Activated CD4-positive, alpha-beta T cell treated with anti-CD3 and anti-CD28 coated beads for 1 hour (primary cell): Measurements from ENCODE around the gene F11R.
"Not testable (repeated sequence)": the region's sequence is repeated elsewhere in the genome, so short reads cannot be mapped to it uniquely, and the experiment has no call there.

Source experiments
- DNase-seq: peaks from one replicate; pipeline ENCODE4 v3.0.0-alpha.2; 2020

F11R gene

GRCh38 chr1:161039546-161039945, 18.6 kb upstream of the F11R start:
- DNase-seq, result no peak

GRCh38 chr1:161039154-161039545, 18.2 kb upstream of the F11R start:
- no peak for DNase-seq

DNA sequence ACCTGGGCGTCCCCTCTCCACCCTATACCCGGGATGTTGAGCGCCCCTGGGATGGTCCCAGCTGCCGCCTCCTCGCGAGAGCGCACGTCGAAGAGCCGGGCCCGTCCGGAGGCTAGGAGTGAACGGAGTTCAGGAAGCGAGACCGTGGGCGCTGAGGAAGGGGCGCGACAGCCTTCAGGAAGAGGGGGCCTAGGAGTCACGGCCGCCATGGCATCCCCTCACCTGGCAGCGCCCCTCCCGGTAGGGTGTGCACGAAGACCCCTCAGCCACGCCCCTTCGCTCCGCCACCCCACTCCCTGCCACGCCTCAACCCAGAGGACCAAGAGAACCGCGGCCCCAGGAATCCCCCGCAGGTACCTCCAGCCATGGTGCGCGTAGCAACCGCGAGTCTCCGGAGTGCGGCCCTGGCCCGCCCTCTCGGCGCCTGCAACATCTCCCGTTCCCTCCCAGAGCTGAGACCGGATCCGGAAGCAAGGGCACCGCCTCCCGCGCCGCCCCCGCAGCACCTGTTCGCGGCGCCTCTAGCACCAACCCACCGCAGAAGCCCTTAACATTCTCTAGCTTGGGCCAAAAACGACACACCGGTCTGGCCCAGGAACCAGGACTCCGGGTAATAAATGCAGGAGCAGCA, 17.7 kb upstream of the F11R start, which contains the start of gene TSTD1:
TSS of gene TSTD1 (minus strand) at position 442 of the 631 bp plus-strand sequence. CDS start at position 367, 75 bp downstream.
- peak; percentile 77 for DNase-seq

DNA sequence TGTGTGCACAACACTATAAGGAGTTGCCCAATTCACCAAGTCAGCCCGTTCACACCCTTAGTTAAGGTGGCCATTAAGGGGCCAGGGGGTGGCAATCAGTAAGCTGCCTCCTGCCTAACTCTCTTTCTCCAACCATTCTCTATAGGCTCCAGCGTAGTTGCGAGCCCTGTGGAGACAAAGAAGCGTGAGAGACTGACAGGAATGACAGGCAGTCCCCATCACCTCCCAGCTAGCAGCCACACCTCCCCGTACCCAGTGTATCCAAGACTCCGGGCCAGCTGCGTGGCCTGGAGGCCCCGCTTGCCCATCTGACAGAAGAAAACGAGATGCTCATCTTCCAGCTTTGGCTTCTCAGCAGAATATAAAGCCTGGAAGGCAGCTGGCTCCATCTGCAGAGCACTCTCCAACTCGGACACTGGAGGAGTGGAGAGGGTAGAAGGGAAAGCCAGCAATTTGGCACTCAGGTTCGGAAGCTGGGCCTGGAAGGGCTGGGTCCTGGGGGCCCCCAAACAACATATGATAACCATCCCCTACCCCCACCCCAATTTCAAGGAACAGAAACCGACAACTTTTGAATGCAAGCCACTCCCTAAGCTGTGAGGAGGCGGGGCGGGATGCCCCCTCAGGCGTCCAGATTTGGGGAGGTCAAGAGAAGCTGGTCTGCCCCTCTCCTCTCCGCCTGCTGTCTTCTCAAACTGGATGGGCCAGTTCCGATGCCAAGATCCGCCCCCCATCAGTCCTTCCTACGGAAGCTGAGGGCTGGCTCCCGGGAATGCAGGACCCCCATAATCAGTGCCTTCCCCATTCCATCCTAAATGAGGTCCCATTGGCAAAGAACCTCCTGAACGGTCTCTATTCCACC, 16.9 kb upstream of the F11R start:
- no peak for DNase-seq

- DNase-seq, result no peak
These were observed 12.8 kb upstream of the F11R start for GRCh38 chr1:161033751-161034150.

DNA sequence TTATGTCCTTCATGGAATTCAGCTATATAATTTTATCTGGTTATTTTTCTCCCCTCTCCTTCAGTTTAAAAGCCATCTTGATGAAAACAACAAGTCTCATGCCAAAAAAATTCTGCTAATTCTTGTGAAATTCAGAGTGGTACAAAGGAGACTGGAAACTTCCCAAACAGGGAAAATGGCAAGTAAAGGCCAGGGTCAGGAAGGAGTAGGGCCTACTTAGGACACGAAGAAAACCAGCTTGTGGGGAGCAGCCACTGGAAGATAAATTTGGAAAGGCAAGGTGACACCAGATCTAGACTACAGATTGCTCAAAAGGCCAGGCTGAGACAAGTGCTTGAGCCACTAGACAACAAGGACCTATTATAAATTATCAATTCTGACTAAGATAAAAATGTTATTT, 11.5 kb upstream of the F11R start:
- no peak for DNase-seq

GRCh38 chr1:161031874-161032273, 10.9 kb upstream of the F11R start:
- DNase-seq, result no peak

GRCh38 chr1:161029466-161029865, 8.5 kb upstream of the F11R start:
- not testable (repeated sequence) for DNase-seq

DNA sequence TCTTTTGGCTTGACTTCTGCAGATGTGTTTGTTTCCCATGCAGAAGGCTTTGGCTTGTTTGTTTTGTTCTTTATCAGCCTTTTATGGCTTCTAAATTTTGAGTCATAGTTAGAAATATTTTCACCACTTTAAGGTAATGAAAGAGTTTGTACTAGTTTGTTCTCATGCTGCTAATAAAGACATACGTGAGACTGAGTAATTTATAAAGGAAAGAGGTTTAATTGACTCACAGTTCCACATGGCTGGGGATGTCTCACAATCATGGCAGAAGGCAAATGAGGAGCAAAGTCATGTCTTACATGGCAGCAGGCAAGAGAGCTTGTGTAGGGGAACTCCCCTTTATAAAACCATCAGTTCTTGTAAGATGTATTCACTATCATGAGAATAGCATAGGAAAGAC, 6.0 kb upstream of the F11R start:
- DNase-seq, result not testable (repeated sequence)

- DNase-seq, result not testable (repeated sequence)
These were observed 1.5 kb upstream of the F11R start for GRCh38 chr1:161022432-161022831.

- DNase-seq, result no peak
These were observed 1.0 kb upstream of the F11R start for GRCh38 chr1:161021970-161022353.

- peak; percentile 77 for DNase-seq
These were observed 415 bp upstream of the F11R start for GRCh38 chr1:161021165-161021969.

GRCh38 chr1:161019751-161020495, 1.0 kb downstream of the F11R start:
- no peak for DNase-seq

GRCh38 chr1:161019111-161019660, 1.8 kb downstream of the F11R start:
- DNase-seq, result not testable (repeated sequence)

DNA sequence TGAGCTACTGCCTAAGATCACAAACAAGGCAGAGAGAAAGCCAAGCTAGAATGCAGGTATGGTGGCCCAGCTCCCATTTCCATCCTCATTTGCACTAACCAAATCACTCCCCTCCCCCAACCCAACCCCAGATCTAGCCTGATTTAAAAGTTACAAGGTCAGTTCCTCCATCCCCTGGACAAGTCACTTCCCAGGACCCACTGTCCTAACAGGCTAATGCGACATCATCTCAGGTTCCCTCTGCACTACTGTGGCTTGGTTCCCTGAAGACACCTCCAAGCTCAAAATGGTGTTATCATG, 2.4 kb downstream of the F11R start:
- no peak for DNase-seq

DNA sequence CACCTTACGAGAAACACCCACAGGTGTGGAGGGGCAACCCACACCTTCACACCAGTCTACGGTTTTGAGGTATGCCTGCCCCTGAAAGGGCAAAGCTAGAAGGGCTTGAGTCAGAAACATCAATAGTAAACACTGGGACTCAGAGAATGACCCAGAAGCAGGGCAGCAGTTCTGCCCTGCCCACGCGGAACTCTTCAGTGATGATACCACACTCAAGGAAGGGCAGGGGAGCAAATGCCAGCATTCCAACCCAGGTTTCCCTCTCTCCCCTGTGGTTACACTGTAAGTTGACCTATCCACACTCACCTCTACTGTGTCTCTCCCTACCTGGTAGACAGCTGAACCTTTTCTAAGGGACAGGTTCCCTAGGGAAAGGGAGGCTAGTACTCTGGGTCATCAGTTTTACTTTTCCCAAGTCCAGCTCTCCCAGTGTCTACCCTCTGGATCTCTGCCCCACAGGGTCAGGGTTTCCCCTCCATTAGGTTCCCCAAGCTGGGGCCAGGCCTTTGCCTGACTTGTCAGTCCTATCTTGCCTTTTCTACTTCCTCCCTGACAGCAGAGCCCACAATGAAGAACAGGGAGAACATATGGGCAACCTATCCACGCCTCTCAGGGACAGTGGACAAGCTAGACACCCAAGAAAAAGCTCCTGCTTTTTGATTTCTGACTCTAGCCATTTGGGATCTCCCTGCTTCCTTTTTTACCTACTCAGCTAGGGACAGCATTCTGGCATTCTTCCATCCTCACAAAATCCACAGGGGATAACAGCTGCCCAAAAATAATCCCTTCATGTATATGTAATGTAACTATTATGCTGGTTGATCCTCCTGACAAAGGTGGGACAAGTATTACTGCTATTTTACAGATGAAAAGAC, 3.0 kb downstream of the F11R start:
- DNase-seq, result no peak

GRCh38 chr1:161017181-161017580, 3.8 kb downstream of the F11R start:
- DNase-seq, result not testable (repeated sequence)

- not testable (repeated sequence) for DNase-seq
These were observed 4.3 kb downstream of the F11R start for GRCh38 chr1:161016683-161017082.

DNA sequence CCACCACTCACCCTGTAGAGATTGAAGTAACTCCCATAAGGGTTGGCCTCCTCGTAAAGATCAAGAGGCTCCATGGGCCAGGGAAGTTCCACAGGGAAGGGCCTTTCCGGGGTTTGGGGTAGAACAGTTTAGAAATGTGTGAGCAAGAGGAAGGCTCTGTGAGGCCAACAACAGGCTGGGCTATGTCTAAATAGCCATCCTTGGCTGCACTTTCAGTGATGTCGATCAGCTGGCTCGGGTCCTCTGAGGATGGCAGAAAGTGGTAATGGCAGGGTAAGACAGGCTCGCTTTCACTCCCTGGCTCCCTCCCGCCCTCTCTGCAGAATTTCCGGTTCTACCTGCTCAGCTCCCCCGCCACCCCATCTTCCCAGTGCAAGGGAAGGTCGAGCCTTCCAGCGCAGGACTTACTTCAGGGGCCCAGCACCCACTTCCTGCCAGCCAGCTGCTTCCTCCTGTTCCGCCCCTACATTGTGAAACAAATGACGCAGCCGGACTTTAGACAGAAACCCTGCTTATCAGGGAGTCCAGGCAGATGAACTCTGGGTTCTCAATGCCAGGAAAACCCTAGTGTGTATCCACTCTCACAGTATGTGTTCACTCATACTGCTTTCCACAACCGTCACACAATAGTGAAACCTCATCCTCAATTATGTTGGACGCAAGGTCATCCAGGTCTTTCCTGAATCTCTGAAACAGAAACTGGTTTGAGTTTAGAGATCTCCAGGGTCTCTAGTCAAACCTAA, 7.3 kb downstream of the F11R start:
- peak; percentile 27 for DNase-seq

DNA sequence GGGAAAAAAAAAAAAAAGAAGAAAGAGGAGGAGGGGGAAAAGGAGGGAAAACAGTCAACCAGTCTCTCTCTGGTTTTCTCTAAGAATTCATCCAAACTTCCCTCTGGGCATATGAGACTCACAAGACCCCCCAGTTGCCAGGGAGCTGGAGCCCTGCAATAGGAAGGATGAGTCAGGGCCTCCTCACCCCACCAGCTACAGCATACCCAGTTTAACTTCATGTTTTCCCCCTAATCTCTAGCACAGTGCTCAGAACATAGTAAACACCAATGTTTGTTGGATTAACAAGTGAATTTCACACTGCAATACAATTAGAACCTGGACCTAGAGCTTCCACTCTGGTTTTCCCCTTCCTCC, 7.8 kb downstream of the F11R start:
- no peak for DNase-seq

- no peak for DNase-seq
These were observed 8.5 kb downstream of the F11R start for GRCh38 chr1:161012420-161012819.
